ENCODE data around the gene ZFYVE27. TPM values are rescaled to one million over a fixed set of nuclear protein-coding genes. Genes with fewer than 3 reads are reported as not detected.

The ZFYVE27 gene
- total RNA-seq, 1 experiment from 2014 or later = 16.9 TPM

DNA sequence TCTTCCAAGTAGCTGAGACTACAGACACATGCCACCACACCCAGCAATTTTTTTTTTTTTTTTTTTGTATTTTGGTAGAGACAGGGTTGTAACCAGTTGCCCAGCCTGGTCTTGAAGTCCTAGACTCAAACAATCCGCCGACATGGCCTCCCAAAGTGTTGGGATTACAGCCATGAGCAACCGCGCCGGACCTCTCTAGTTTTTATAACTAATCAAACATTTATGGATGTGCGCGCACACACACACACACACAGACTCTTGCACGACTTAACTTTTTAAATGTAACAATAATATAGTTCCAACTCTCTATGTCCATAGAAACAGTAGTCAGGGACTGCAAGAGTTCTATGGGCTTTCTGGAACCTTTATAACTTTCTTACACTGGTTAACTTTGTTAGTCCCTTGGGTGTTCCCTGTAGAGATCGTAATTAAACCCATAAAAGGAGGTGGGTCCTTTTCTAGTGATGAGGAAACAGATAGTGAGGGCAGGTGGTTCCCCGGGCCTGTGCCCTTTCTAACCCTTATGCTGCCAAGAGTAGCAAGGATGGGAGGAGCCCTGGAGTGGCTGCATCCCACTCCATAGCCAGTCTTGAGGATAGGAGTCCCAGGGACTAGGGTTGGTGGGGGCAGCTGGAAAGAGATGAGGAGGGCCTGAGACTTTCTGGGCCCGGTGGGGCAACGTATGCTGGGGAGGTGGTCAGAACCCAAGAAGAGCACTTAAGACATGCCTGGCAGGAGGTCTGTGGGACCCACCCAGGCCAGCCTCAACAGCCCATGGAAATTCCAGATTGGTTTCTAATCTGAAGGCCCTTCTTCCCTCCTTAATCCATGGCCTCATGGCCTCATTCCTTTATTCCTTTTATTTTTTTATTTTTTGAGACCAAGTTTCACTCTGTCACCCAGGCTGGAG, 14.8 kb upstream of the ZFYVE27 start:
- no peaks in the 10 kb centered on the region for H3K4me1 ChIP-seq (ENCODE audit: low read length)
- H4K20me1 ChIP-seq (ENCODE audit: insufficient read depth, low read depth, low read length) = no peaks in the 10 kb centered on the region
- H3K79me2 ChIP-seq (ENCODE audit: low read length) = no peaks in the 10 kb centered on the region
- no peak overlapping the region for H2AFZ ChIP-seq (ENCODE audit: low read length)
- H3K4me2 ChIP-seq (ENCODE audit: low read depth, low read length, poor library complexity, severe bottlenecking) = no peak overlapping the region
- H3K9ac ChIP-seq (ENCODE audit: low read length) = no peak overlapping the region
- H3K36me3 ChIP-seq (ENCODE audit: insufficient read depth, low read length) = no peaks in the 10 kb centered on the region
- DNase-seq = no peak
- H3K27ac ChIP-seq (ENCODE audit: low read length) = no peak overlapping the region
- no peaks in the 10 kb centered on the region for H3K9me2 ChIP-seq (replicated peaks; ENCODE audit: insufficient read depth, low read length)
- H3K27me3 ChIP-seq (ENCODE audit: low read length) = no peaks in the 10 kb centered on the region
- no peaks in the 10 kb centered on the region for H3K9me3 ChIP-seq (ENCODE audit: low read length)
- H3K4me3 ChIP-seq (ENCODE audit: low read length) = no peak overlapping the region

- H2AFZ ChIP-seq (ENCODE audit: low read length) = no peak overlapping the region
- no peak overlapping the region for H3K4me2 ChIP-seq (ENCODE audit: low read depth, low read length, poor library complexity, severe bottlenecking)
- H3K9me3 ChIP-seq (ENCODE audit: low read length) = no peaks in the 10 kb centered on the region
- H3K79me2 ChIP-seq (ENCODE audit: low read length) = no peaks in the 10 kb centered on the region
- no peak for DNase-seq
- H3K9me2 ChIP-seq (replicated peaks; ENCODE audit: insufficient read depth, low read length) = no peaks in the 10 kb centered on the region
- H3K4me1 ChIP-seq (ENCODE audit: low read length) = no peaks in the 10 kb centered on the region
- no peaks in the 10 kb centered on the region for H4K20me1 ChIP-seq (ENCODE audit: insufficient read depth, low read depth, low read length)
- H3K9ac ChIP-seq (ENCODE audit: low read length) = no peak overlapping the region
- no peaks in the 10 kb centered on the region for H3K36me3 ChIP-seq (ENCODE audit: insufficient read depth, low read length)
- H3K27ac ChIP-seq (ENCODE audit: low read length) = no peak overlapping the region
- no peak overlapping the region for H3K4me3 ChIP-seq (ENCODE audit: low read length)
- no peaks in the 10 kb centered on the region for H3K27me3 ChIP-seq (ENCODE audit: low read length)
Observed at GRCh38 chr10:97723001-97723400, 13.9 kb upstream of the ZFYVE27 start.

- H3K27me3 ChIP-seq (ENCODE audit: low read length) = no peaks in the 10 kb centered on the region
- no peaks in the 10 kb centered on the region for H3K4me1 ChIP-seq (ENCODE audit: low read length)
- no peaks in the 10 kb centered on the region for H4K20me1 ChIP-seq (ENCODE audit: insufficient read depth, low read depth, low read length)
- H3K27ac ChIP-seq (ENCODE audit: low read length) = no peak overlapping the region
- no peaks in the 10 kb centered on the region for H3K79me2 ChIP-seq (ENCODE audit: low read length)
- no peak overlapping the region for H2AFZ ChIP-seq (ENCODE audit: low read length)
- no peak overlapping the region for H3K4me2 ChIP-seq (ENCODE audit: low read depth, low read length, poor library complexity, severe bottlenecking)
- H3K9ac ChIP-seq (ENCODE audit: low read length) = no peak overlapping the region
- no peak for DNase-seq
- no peaks in the 10 kb centered on the region for H3K9me3 ChIP-seq (ENCODE audit: low read length)
- H3K4me3 ChIP-seq (ENCODE audit: low read length) = no peak overlapping the region
- no peaks in the 10 kb centered on the region for H3K36me3 ChIP-seq (ENCODE audit: insufficient read depth, low read length)
- no peaks in the 10 kb centered on the region for H3K9me2 ChIP-seq (replicated peaks; ENCODE audit: insufficient read depth, low read length)
Observed at GRCh38 chr10:97724341-97724941, 12.5 kb upstream of the ZFYVE27 start.

DNA sequence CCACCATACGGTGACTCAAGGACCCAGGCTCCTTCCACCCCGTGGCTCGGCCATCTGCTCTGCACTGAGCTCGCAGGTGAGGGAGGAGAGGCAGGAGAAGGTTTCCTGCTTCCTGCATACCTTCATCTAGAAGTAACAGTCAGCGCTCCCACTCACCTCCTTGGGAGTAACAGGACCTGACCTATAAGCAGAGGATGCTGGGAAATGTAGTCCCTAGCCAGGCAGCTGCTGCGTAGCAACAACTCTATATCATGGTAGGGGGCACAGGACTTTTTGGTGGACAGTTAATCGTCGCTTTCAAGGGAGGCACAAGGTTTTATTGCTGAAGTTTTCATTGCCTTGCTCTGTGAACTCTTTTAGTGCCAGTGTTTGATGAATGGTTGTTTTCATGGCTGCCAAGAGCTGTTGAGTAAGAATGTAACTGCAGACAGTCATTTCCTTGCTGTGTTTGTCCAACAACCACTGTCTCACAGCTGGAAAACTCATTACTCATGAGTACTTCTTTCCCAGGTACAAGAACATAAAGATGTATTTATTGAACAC, 10.2 kb upstream of the ZFYVE27 start:
- no peaks in the 10 kb centered on the region for H3K9me3 ChIP-seq (ENCODE audit: low read length)
- H3K27ac ChIP-seq (ENCODE audit: low read length) = no peak overlapping the region
- DNase-seq = no peak
- no peak overlapping the region for H3K4me3 ChIP-seq (ENCODE audit: low read length)
- no peaks in the 10 kb centered on the region for H4K20me1 ChIP-seq (ENCODE audit: insufficient read depth, low read depth, low read length)
- peak overlapping the region; percentile 24 for H3K4me2 ChIP-seq (ENCODE audit: low read depth, low read length, poor library complexity, severe bottlenecking)
- H3K4me1 ChIP-seq (ENCODE audit: low read length) = no peaks in the 10 kb centered on the region
- H3K27me3 ChIP-seq (ENCODE audit: low read length) = no peaks in the 10 kb centered on the region
- no peaks in the 10 kb centered on the region for H3K79me2 ChIP-seq (ENCODE audit: low read length)
- no peak overlapping the region for H3K9ac ChIP-seq (ENCODE audit: low read length)
- H3K36me3 ChIP-seq (ENCODE audit: insufficient read depth, low read length) = no peaks in the 10 kb centered on the region
- no peaks in the 10 kb centered on the region for H3K9me2 ChIP-seq (replicated peaks; ENCODE audit: insufficient read depth, low read length)
- 0 out of 2 replicates have a peak overlapping the region, but pooled peaks have one; percentile 36 for H2AFZ ChIP-seq (ENCODE audit: low read length)

DNA sequence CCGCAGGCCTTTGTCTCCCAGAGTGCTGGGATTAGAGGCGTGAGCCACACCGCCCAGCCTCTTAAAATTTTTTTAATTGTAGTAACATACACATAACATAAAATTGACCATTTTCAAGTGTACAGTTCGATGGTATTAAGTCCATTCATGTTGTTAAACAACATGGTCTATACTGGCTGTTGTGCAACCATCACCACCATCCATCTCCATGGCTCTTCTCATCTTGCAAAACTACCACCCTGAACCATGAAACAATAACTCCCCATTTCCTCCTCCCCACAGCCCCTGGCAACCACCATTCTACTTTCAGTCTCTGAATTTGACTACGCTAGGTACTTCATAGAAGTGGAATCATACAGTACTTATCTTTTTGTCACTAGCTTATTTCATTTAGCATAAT, 7.9 kb upstream of the ZFYVE27 start:
- Histone ChIP-seq H3K9me2 (replicated peaks; ENCODE audit: insufficient read depth, low read length) (no peaks in the 10 kb centered on the region), H2AFZ (ENCODE audit: low read length) (no peak overlapping the region), H3K79me2 (ENCODE audit: low read length) (no peaks in the 10 kb centered on the region), H3K36me3 (ENCODE audit: insufficient read depth, low read length) (no peaks in the 10 kb centered on the region), H3K4me3 (ENCODE audit: low read length) (no peak overlapping the region), H4K20me1 (ENCODE audit: insufficient read depth, low read depth, low read length) (no peaks in the 10 kb centered on the region), H3K9me3 (ENCODE audit: low read length) (no peaks in the 10 kb centered on the region), H3K4me2 (ENCODE audit: low read depth, low read length, poor library complexity, severe bottlenecking) (no peak overlapping the region), H3K9ac (ENCODE audit: low read length) (no peak overlapping the region), H3K27ac (ENCODE audit: low read length) (no peak overlapping the region), H3K27me3 (ENCODE audit: low read length) (no peaks in the 10 kb centered on the region), H3K4me1 (ENCODE audit: low read length) (no peaks in the 10 kb centered on the region)
- DNase-seq = no peak

DNA sequence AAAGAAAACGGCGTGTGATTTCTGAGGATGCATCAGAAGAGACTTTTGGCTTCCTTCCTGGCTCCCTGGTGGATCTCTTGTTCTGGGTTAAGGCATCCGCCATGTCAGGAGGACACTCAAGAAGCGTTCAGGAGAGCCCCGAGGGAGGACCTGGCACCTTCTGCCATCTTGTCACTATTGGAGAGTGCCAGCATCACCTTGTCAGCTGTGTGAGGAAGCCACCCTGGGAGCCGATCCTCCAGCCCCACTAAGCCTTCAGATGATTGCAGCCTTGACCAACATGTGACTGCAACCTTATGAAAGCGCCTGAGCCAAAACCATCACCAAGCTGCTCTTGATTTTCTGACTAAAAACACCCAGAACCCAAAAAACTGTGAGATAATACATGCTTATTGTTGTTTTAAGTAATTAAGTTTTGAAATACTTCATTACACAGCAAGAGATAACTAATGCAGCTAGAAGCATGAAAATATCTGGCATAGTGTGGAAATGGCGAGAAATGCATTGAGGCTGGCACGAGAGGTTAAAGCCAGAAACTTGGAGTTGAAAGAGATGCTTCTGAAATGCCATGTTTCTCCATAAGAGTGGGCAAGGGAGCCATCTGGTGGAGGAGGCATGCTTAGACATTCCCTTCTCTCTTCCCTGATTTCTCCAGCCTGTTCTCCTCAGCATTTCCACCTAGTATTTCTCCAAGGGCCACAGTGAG, 5.4 kb upstream of the ZFYVE27 start:
- H3K4me2 ChIP-seq (ENCODE audit: low read depth, low read length, poor library complexity, severe bottlenecking) = no peak overlapping the region
- no peak overlapping the region for H3K27ac ChIP-seq (ENCODE audit: low read length)
- no peaks in the 10 kb centered on the region for H3K36me3 ChIP-seq (ENCODE audit: insufficient read depth, low read length)
- DNase-seq = peak; percentile 65
- no peak overlapping the region for H3K9ac ChIP-seq (ENCODE audit: low read length)
- no peak overlapping the region for H3K4me3 ChIP-seq (ENCODE audit: low read length)
- no peaks in the 10 kb centered on the region for H3K27me3 ChIP-seq (ENCODE audit: low read length)
- H3K4me1 ChIP-seq (ENCODE audit: low read length) = peaks cover 2% of the 10 kb centered on the region
- no peak overlapping the region for H2AFZ ChIP-seq (ENCODE audit: low read length)
- no peaks in the 10 kb centered on the region for H3K9me2 ChIP-seq (replicated peaks; ENCODE audit: insufficient read depth, low read length)
- H4K20me1 ChIP-seq (ENCODE audit: insufficient read depth, low read depth, low read length) = no peaks in the 10 kb centered on the region
- no peaks in the 10 kb centered on the region for H3K9me3 ChIP-seq (ENCODE audit: low read length)
- H3K79me2 ChIP-seq (ENCODE audit: low read length) = no peaks in the 10 kb centered on the region

DNA sequence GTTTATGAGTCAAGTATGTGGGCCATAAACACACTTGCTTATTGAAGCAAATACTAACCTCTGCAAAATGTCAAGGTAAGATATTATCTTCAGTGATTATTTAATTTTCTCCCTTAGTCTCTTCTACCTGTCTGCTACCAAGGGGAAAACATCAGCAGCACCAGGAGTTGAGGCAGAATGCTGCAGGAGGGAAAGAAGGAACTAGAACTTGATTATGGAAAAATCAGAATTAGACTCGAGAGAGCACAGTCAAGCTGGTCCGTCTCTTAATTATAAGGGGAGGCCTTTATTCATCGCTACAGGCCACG, 4.9 kb upstream of the ZFYVE27 start:
- no peak overlapping the region for H3K27ac ChIP-seq (ENCODE audit: low read length)
- no peak overlapping the region for H3K9ac ChIP-seq (ENCODE audit: low read length)
- H3K27me3 ChIP-seq (ENCODE audit: low read length) = no peaks in the 10 kb centered on the region
- H3K4me3 ChIP-seq (ENCODE audit: low read length) = no peak overlapping the region
- no peak overlapping the region for H2AFZ ChIP-seq (ENCODE audit: low read length)
- H3K9me2 ChIP-seq (replicated peaks; ENCODE audit: insufficient read depth, low read length) = no peaks in the 10 kb centered on the region
- no peaks in the 10 kb centered on the region for H3K36me3 ChIP-seq (ENCODE audit: insufficient read depth, low read length)
- H3K4me1 ChIP-seq (ENCODE audit: low read length) = peaks cover 6% of the 10 kb centered on the region
- no peaks in the 10 kb centered on the region for H4K20me1 ChIP-seq (ENCODE audit: insufficient read depth, low read depth, low read length)
- no peaks in the 10 kb centered on the region for H3K9me3 ChIP-seq (ENCODE audit: low read length)
- DNase-seq = no peak
- H3K79me2 ChIP-seq (ENCODE audit: low read length) = no peaks in the 10 kb centered on the region
- H3K4me2 ChIP-seq (ENCODE audit: low read depth, low read length, poor library complexity, severe bottlenecking) = no peak overlapping the region

- Histone ChIP-seq H3K27ac (ENCODE audit: low read length) (no peak overlapping the region), H3K27me3 (ENCODE audit: low read length) (no peaks in the 10 kb centered on the region), H3K4me1 (ENCODE audit: low read length) (peaks cover 10% of the 10 kb centered on the region), H3K4me3 (ENCODE audit: low read length) (no peak overlapping the region), H3K4me2 (ENCODE audit: low read depth, low read length, poor library complexity, severe bottlenecking) (no peak overlapping the region), H3K79me2 (ENCODE audit: low read length) (peaks cover 12% of the 10 kb centered on the region), H3K9me3 (ENCODE audit: low read length) (no peaks in the 10 kb centered on the region), H3K9me2 (replicated peaks; ENCODE audit: insufficient read depth, low read length) (no peaks in the 10 kb centered on the region), H4K20me1 (ENCODE audit: insufficient read depth, low read depth, low read length) (no peaks in the 10 kb centered on the region), H2AFZ (ENCODE audit: low read length) (no peak overlapping the region), H3K9ac (ENCODE audit: low read length) (no peak overlapping the region), H3K36me3 (ENCODE audit: insufficient read depth, low read length) (no peaks in the 10 kb centered on the region)
- no peak for DNase-seq
Observed at GRCh38 chr10:97733256-97733655, 3.7 kb upstream of the ZFYVE27 start.
